Neutrophil (primary cell): ENCODE data around the gene FHAD1.

Source experiments
- H3K27ac ChIP-seq: fragments of 200-600 bp; sonication (generic); 2 replicates; pipeline ENCODE4 v1.5.1; 2016; ENCODE audit warnings: mild to moderate bottlenecking, moderate library complexity
- H3K27me3 ChIP-seq: fragments of 200-600 bp; sonication (generic); 2 replicates; pipeline ENCODE4 v1.6.0; 2016; ENCODE audit warnings: mild to moderate bottlenecking
- H3K36me3 ChIP-seq: fragments of 200-600 bp; sonication (generic); 2 replicates; pipeline ENCODE4 v1.5.1; 2017
- H3K4me1 ChIP-seq, 2 experiments: fragments of 200-600 bp in 1 of 2; sonication (generic) in 1 of 2; 1 replicate in 1 of 2; 2 replicates in 1 of 2; pipeline versions ENCODE4 v1.5.1 to v1.6.1; 2013 to 2016; ENCODE audit warnings: low read depth in 1 of 2, low read length in 1 of 2, mild to moderate bottlenecking in 1 of 2, moderate library complexity in 1 of 2; ENCODE audit not compliant: control insufficient read depth in 1 of 2, insufficient read depth in 1 of 2
- H3K4me3 ChIP-seq, 2 experiments: fragments of 200-600 bp in 1 of 2; sonication (generic) in 1 of 2; 1 replicate in 1 of 2; 2 replicates in 1 of 2; pipeline ENCODE4 v1.5.1; 2013 to 2016; ENCODE audit warnings: low read depth in 1 of 2, low read length in 1 of 2, mild to moderate bottlenecking in 1 of 2, moderate library complexity in 1 of 2
- H3K9me3 ChIP-seq: fragments of 200-600 bp; sonication (generic); 2 replicates; pipeline ENCODE4 v1.5.1; 2016
- CTCF ChIP-seq: fragments of 200-600 bp; sonication (generic); IDR thresholded peaks from 2 replicates; pipeline ENCODE4 v1.5.1; 2016; ENCODE audit warnings: antibody characterized with exemption

FHAD1 gene

GRCh38 chr1:15204931-15205330 lies 42.1 kb upstream of the FHAD1 start:
- H3K4me1 ChIP-seq: no peaks in the 10 kb centered on the region
- TF ChIP-seq CTCF: no peak
- no peaks in the 10 kb centered on the region for H3K9me3 ChIP-seq
- no peaks in the 10 kb centered on the region for H3K27me3 ChIP-seq
- H3K36me3 ChIP-seq: no peaks in the 10 kb centered on the region
- no peak overlapping the region for H3K4me3 ChIP-seq
- H3K27ac ChIP-seq: no peak overlapping the region

GRCh38 chr1:15205586-15206346 lies 41.3 kb upstream of the FHAD1 start:
- no peak overlapping the region for H3K4me3 ChIP-seq
- H3K27me3 ChIP-seq: no peaks in the 10 kb centered on the region
- no peak overlapping the region for H3K27ac ChIP-seq
- no peaks in the 10 kb centered on the region for H3K36me3 ChIP-seq
- no peak for TF ChIP-seq CTCF
- H3K9me3 ChIP-seq: no peaks in the 10 kb centered on the region
- no peaks in the 10 kb centered on the region for H3K4me1 ChIP-seq

- Histone ChIP-seq H3K27me3 (no peaks in the 10 kb centered on the region), H3K36me3 (no peaks in the 10 kb centered on the region), H3K4me3 (no peak overlapping the region), H3K27ac (no peak overlapping the region), H3K4me1 (no peaks in the 10 kb centered on the region), H3K9me3 (no peaks in the 10 kb centered on the region)
- no peak for TF ChIP-seq CTCF
These were observed 40.5 kb upstream of the FHAD1 start for GRCh38 chr1:15206418-15207030.

GRCh38 chr1:15207031-15207828 lies 39.8 kb upstream of the FHAD1 start:
- Histone ChIP-seq H3K9me3 (no peaks in the 10 kb centered on the region), H3K4me1 (no peaks in the 10 kb centered on the region), H3K27me3 (no peaks in the 10 kb centered on the region), H3K4me3 (no peak overlapping the region), H3K36me3 (no peaks in the 10 kb centered on the region), H3K27ac (no peak overlapping the region)
- TF ChIP-seq CTCF: no peak

GRCh38 chr1:15207829-15208429 lies 39.1 kb upstream of the FHAD1 start:
- Histone ChIP-seq H3K4me1 (peaks cover 0 to 6% of the 10 kb centered on the region in 2 experiments), H3K9me3 (no peaks in the 10 kb centered on the region), H3K27ac (no peak overlapping the region), H3K36me3 (no peaks in the 10 kb centered on the region), H3K4me3 (no peak overlapping the region), H3K27me3 (no peaks in the 10 kb centered on the region)
- no peak for TF ChIP-seq CTCF
